H1 (cell line): ENCODE data around the gene C10orf120. TPM values are rescaled to one million over a fixed set of nuclear protein-coding genes. Genes with fewer than 3 reads are reported as not detected.

Experiments used
- CHD7 ChIP-seq: fragments of 300-600 bp; sonication (generic); IDR thresholded peaks from 2 replicates; pipeline ENCODE4 v1.7.1; 2012; ENCODE audit warnings: low read length, moderate library complexity, mild to moderate bottlenecking, inconsistent platforms; ENCODE audit not compliant: insufficient replicate concordance
- MAFK ChIP-seq: IDR thresholded peaks from 2 replicates; pipeline ENCODE4 v1.6.1; 2012; ENCODE audit warnings: low read depth, mild to moderate bottlenecking, improper control_type of control experiment, low read length
- polyA plus RNA-seq, 7 experiments: library from polyadenylated mRNA; depleted of rRNA in 3 of 7; stranded (reverse) in 5 of 7; unstranded in 2 of 7; fragments of >200 nt in 5 of 7; fragments of 200-250 nt in 2 of 7; gene quantifications; 1 replicate in 5 of 7; 2 replicates in 1 of 7; 4 replicates in 1 of 7; pipeline versions ENCODE4 v1.2.1 to v1.2.3, GENCODE V29; 2011 to 2013; ENCODE audit warnings: missing spikeins in 2 of 7, mixed read lengths in 2 of 7
- total RNA-seq: library from RNA; stranded (reverse); fragmentation: NEBNext Ultra II Directional; extraction: Animal tissue kit (Norgen Biotek cat#: 25700); gene quantifications from 2 replicates; pipeline ENCODE4 v1.2.1, GENCODE V29; 2021

C10orf120 gene
- total and polyA plus RNA-seq, 2 of the 8 experiments (the other 6 are each of a cell fraction or from before 2014, with no cell fraction given), result not detected

GRCh38 chr10:122682522-122682921 lies 17.1 kb downstream of the C10orf120 start (continued):
- TF ChIP-seq CHD7, result no peak
- no peak for TF ChIP-seq MAFK
